Body of pancreas (tissue), 4 donors: ENCODE data around the gene NPIPB4. TPM values are rescaled to one million over a fixed set of nuclear protein-coding genes. Genes with fewer than 3 reads are reported as not detected.
"Not testable (repeated sequence)": the region's sequence is repeated elsewhere in the genome, so short reads cannot be mapped to it uniquely, and the experiment has no call there.

Source experiments
- ATAC-seq: fragments of 150-250 bp; one replicate; pipeline ENCODE4 v1.9.1; 2016
- DNase-seq, 4 donors: peaks; one replicate each; pipeline ENCODE4 v3.0.0-alpha.2; 2019
- H3K27ac ChIP-seq, 4 donors: fragments of 200-600 bp; sonication (generic); 1 replicate in 3 of 4; 2 replicates in 1 of 4; pipeline versions ENCODE4 v1.5.1 to v1.6.1; 2016 to 2019; ENCODE audit warnings: mild to moderate bottlenecking in 1 of 4, mixed read lengths in 1 of 4, moderate library complexity in 1 of 4
- H3K27me3 ChIP-seq, 2 donors: fragments of 200-600 bp; sonication (generic); one replicate each; pipeline ENCODE4 v1.6.0; 2016; ENCODE audit warnings: mild to moderate bottlenecking in 1 of 2
- H3K36me3 ChIP-seq, 2 donors: fragments of 200-600 bp; sonication (generic); replicated peaks in 1 of 2; 2 replicates each; pipeline ENCODE4 v1.5.1; 2016; ENCODE audit warnings: low read depth in 2 of 2; ENCODE audit not compliant: insufficient read depth in 1 of 2
- H3K4me1 ChIP-seq: fragments of 200-600 bp; sonication (generic); one replicate; pipeline ENCODE4 v1.6.0; 2016
- H3K4me3 ChIP-seq, 2 donors: fragments of 200-600 bp; sonication (generic); 1 replicate in 1 of 2; 2 replicates in 1 of 2; pipeline ENCODE4 v1.5.1; 2016 to 2019
- H3K9me3 ChIP-seq, 3 donors: fragments of 200-600 bp; sonication (generic); 1 replicate in 2 of 3; 2 replicates in 1 of 3; pipeline ENCODE4 v1.5.1; 2016
- WGBS, 2 donors: methylation state at CpG; one replicate each; pipeline ENCODE4 v1.1.5; 2017; 5-methylcytosine and 5-hydroxymethylcytosine counted together
- intact Hi-C: fragments of 100-400 bp; cut with DNase I; formaldehyde crosslinking; loops from one replicate; pipeline ENCODE4 v1.15.1; 2023
- total RNA-seq, 2 donors: library from RNA; depleted of rRNA; stranded (reverse); fragments of >200 nt; gene quantifications; one replicate each; pipeline ENCODE4 v1.1.0, GENCODE V29; 2016

The NPIPB4 gene
- 10 to 100 TPM; 22.1 to 25.7 TPM for total RNA-seq

DNA sequence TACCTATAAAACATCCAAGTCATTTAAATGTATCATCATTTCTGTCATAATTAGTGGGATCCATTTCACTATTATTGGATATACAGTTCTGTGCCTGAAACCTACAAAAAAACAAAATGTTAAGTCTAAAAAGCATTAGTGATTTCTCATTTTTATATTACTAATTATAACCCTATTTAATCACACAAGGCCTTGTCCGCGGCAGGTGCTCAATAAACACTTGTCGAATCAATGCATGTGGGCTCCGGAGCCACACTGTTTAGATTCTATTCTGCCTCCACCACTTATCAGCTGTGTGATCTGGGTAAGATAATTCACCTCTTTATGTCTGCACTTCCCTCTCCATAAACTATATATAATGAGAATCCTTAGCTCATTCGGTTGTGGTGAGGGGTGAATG, at the start of gene NPIPB4:
TSS of gene NPIPB4 (minus strand) at position 101 of the 400 bp plus-strand sequence. CDS start 378 bp downstream, outside the sequence.
- intact Hi-C loops, DNase-seq, H3K27ac ChIP-seq, H3K36me3 ChIP-seq, H3K4me3 ChIP-seq, H3K4me1 ChIP-seq, H3K27me3 ChIP-seq, H3K9me3 ChIP-seq, ATAC-seq: not testable (repeated sequence)
- WGBS, 2 donors: no CpG with 5 or more reads among the region's 5 CpGs

DNA sequence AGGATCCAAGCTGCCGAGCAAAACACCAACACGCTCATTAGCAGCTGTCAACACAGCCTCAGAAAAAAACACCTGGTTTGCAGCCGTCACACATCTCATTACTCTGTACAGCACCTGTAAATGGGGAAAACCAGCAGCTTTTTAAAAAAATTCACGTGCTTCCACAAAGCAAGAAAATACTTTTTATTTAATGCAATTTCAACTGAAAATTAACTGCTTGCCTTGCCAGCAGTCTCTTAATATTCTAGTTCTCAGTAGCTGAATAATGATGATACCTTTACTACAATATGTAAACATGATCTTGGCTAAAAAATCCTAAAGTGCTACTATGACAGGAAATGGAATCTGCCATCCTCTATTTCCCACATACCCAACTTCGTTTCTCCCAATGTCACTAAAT, 41.4 kb upstream of the NPIPB4 start:
- H3K4me1 ChIP-seq, H3K27me3 ChIP-seq, DNase-seq, H3K27ac ChIP-seq, H3K36me3 ChIP-seq, intact Hi-C loops, ATAC-seq, H3K4me3 ChIP-seq, H3K9me3 ChIP-seq: not testable (repeated sequence)
- 63 to 80% methylated on average over 5 of the region's 5 CpGs for WGBS, 2 donors

DNA sequence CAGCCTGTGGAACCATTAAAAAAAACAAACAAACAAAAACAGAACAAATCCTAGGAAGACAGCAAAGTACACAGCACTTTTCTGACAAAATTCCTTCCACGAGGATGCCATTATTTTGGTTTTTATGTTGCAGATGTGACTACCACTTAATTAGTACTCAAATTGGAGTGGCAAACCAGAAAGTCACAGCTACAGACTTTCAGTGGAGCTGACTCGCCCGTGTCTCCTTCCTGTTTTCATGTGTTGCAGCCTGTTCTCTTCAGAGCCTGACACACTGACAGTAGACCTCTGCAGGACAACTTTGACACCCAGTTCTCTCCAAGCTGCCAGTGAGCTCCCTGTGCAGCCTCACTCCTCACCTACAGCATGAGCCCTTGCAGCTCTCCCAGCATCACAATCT, 24.4 kb upstream of the NPIPB4 start:
- H3K36me3 ChIP-seq, ATAC-seq, intact Hi-C loops, H3K4me1 ChIP-seq, H3K4me3 ChIP-seq, H3K27ac ChIP-seq, H3K27me3 ChIP-seq, H3K9me3 ChIP-seq: not testable (repeated sequence)
- WGBS, 2 donors: 33 to 43% methylated on average over 1 to 3 of the region's 3 CpGs
- DNase-seq: peak in 1 of 4 donors; percentile 4

DNA sequence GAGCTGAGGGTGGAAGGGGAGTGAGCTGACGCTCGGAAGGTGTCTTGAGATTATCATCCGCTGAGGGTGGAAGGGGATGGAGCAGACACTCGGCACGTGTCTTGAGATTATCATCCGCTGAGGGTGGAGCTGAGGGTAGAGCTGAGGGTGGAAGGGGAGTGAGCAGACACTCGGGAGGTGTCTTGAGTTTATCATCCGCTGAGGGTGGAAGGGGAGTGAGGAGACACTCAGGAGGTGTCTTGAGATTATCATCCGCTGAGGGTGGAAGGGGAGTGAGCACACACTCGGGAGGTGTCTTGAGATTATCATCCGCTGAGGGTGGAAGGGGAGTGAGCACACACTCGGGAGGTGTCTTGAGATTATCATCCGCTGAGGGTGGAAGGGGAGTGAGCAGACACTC, 20.4 kb downstream of the NPIPB4 start:
- H3K27ac ChIP-seq, H3K4me1 ChIP-seq, intact Hi-C loops, ATAC-seq, DNase-seq, H3K27me3 ChIP-seq, H3K36me3 ChIP-seq, H3K4me3 ChIP-seq, H3K9me3 ChIP-seq: not testable (repeated sequence)
- WGBS, 2 donors: 0 to 14% methylated on average over 1 to 6 of the region's 13 CpGs

DNA sequence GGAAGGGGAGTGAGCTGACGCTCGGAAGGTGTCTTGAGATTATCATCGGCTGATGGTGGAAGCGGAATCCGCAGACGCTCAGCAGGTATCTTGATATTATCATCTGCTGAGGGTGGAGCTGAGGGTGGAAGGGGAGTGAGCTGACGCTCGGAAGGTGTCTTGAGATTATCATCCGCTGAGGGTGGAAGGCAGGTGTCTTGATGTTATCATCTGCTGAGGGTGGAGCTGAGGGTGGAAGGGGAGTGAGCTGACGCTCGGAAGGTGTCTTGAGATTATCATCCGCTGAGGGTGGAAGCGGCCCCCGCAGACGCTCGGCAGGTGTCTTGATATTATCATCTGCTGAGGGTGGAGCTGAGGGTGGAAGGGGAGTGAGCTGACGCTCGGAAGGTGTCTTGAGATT, 21.2 kb downstream of the NPIPB4 start:
- ATAC-seq, DNase-seq, H3K27ac ChIP-seq, H3K27me3 ChIP-seq, H3K9me3 ChIP-seq, intact Hi-C loops, H3K4me1 ChIP-seq, H3K36me3 ChIP-seq, H3K4me3 ChIP-seq: not testable (repeated sequence)
- WGBS, 2 donors: 8 to 34% methylated on average over 5 to 11 of the region's 18 CpGs

DNA sequence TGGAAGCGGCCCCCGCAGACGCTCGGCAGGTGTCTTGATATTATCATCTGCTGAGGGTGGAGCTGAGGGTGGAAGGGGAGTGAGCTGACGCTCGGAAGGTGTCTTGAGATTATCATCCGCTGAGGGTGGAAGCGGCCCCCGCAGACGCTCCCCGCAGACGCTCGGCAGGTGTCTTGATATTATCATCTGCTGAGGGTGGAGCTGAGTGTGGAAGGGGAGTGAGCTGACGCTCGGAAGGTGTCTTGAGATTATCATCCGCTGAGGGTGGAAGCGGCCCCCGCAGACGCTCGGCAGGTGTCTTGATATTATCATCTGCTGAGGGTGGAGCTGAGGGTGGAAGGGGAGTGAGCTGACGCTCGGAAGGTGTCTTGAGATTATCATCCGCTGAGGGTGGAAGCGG, 21.8 kb downstream of the NPIPB4 start:
- DNase-seq, H3K27me3 ChIP-seq, intact Hi-C loops, H3K9me3 ChIP-seq, H3K27ac ChIP-seq, ATAC-seq, H3K4me1 ChIP-seq, H3K36me3 ChIP-seq, H3K4me3 ChIP-seq: not testable (repeated sequence)
- WGBS, 2 donors: 15% methylated on average over 8 of the region's 24 CpGs; no CpG with 5 or more reads in 1 of the 2 donors

DNA sequence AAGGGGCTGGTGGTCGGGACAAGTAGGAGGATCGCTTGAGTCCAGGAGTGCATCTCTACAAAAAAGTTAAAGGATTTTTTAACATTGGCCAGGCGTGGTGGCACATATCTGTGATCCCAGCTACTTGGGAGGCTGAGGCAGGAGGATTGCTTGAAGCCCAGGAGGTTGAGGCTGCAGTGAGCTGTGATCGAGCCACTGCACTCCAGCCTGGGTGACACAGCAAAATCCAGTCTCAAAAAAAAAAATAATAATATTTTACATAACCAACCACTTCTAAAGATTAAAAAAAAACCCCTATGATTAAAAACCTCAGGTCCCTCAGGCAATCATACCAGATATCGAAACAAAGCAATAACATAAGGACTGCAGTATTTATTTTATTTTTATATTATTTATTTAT, 23.3 kb downstream of the NPIPB4 start:
- H3K4me1 ChIP-seq, DNase-seq, H3K27ac ChIP-seq, H3K36me3 ChIP-seq, H3K4me3 ChIP-seq, intact Hi-C loops, H3K9me3 ChIP-seq, H3K27me3 ChIP-seq, ATAC-seq: not testable (repeated sequence)
- 67 to 85% methylated on average over 1 to 2 of the region's 5 CpGs for WGBS, 2 donors

DNA sequence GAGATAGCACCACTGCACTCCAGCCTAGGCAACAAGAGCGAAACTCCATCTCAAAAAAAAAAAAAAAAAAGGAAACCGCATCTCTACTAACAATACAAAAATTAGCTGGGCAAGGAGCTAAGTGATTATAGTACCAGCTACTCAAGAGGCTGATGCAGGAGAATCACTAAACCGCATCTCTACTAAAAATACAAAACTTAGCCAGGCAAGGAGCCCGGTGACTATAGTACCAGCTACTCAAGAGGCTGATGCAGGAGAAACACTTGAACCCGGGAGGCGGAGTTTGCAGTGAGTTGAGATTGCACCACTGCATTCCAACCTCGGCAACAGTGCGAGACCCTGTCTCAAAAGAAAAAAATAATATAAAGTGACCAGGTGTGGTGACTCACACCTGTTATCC, 27.6 kb downstream of the NPIPB4 start:
- H3K4me3 ChIP-seq, intact Hi-C loops, ATAC-seq, DNase-seq, H3K27ac ChIP-seq, H3K36me3 ChIP-seq, H3K27me3 ChIP-seq, H3K9me3 ChIP-seq, H3K4me1 ChIP-seq: not testable (repeated sequence)
- 58 to 66% methylated on average over 7 to 8 of the region's 8 CpGs for WGBS, 2 donors

DNA sequence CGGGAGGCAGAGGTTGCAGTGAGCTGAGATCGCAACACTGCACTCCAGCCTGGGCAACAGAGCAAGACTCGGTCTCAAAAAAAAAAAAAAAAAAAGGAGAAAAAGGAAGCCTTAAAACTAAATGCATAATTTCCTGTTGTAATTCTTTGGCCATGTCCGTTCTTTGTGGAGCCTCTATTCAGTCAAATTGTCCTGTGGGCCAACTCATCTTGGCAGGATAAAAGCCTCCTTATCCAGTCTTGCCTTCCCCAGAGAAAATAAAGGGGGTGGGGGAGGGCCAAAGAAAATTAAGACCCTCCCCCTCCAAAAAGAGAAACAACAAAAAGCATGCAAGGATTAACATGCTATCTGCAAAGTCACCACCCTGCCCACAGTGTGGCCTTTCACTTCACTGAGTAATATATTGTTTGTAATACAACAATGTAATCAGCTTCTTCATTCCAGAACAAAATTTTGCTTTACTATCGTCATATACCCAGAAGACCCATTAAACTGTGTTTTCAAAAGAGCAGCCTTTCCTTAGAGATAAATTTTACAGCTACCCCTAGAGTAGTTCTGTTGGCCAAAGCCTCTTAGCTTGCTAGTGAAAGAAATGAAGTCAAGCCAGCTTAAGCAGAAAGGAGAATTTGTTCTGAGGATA, 31.4 kb downstream of the NPIPB4 start:
- ATAC-seq, H3K9me3 ChIP-seq, H3K4me3 ChIP-seq, H3K27ac ChIP-seq, H3K4me1 ChIP-seq, DNase-seq, intact Hi-C loops, H3K27me3 ChIP-seq, H3K36me3 ChIP-seq: not testable (repeated sequence)
- 57 to 63% methylated on average over 4 to 5 of the region's 5 CpGs for WGBS, 2 donors

DNA sequence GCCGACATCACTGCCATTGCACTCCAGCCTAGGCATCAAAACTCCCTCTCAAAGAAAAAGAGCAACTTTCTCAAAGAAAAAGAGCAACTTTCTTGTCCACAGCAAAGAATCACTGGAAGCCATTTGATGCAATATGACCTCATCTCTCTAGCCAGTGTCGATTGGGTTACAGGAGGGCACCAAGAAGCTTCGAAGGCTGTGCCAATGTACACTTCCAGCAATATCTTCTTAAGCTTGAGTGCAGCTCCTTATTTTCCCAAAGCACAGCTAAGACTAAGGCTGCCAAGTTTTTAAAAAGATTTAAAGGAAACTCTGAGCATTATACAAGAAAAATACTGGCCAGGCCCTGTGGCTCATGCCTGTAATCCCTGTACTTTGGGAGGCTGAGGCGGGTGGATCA, 32.0 kb downstream of the NPIPB4 start:
- DNase-seq, H3K4me1 ChIP-seq, intact Hi-C loops, H3K9me3 ChIP-seq, H3K36me3 ChIP-seq, H3K27ac ChIP-seq, ATAC-seq, H3K4me3 ChIP-seq, H3K27me3 ChIP-seq: not testable (repeated sequence)
- 61 to 65% methylated on average over 4 of the region's 4 CpGs for WGBS, 2 donors

DNA sequence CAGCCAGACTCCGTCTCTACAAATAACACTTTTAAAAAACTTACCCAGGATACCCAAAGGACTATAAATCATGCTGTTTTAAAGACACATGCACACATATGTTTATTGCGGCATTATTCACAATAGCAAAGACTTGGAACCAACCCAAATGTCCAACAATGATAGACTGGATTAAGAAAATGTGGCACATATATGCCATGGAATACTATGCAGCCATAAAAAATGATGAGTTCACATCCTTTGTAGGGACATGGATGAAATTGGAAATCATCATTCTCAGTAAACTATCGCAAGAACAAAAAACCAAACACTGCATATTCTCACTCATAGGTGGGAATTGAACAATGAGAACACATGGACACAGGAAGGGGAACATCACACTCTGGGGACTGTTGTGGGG, 34.3 kb downstream of the NPIPB4 start:
- H3K4me1 ChIP-seq, H3K27me3 ChIP-seq, H3K36me3 ChIP-seq, ATAC-seq, H3K4me3 ChIP-seq, H3K9me3 ChIP-seq, H3K27ac ChIP-seq, DNase-seq, intact Hi-C loops: not testable (repeated sequence)
- WGBS, 2 donors: 88% methylated on average over 1 to 2 of the region's 3 CpGs

DNA sequence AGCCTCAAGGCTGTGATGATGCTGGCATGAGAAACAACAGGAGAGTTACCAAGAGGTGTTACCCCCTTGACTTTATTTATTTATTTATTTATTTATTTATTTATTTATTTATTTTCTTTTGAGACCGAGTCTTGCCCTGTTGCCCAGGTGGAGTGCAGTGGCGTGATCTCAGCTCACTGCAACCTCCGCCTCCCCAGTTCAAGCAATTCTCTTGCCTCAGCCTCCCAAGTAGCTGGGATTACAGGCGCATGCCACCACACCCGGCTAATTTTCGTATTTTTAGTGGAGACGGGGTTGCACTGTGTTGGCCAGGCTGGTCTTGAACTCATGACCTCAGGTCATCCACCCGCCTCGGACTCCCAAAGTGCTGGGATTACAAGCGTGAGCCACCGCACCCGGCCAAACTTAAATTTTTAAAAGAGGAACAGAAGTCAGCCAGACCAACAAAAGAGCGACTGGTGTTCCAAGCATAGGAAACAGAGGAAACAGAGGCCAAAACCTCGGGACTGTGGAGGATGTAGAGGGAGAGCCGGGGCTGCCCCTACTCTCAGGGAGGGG, 36.6 kb downstream of the NPIPB4 start:
- WGBS, 2 donors: 74 to 92% methylated on average over 15 of the region's 15 CpGs
- DNase-seq, H3K36me3 ChIP-seq, intact Hi-C loops, H3K4me3 ChIP-seq, ATAC-seq, H3K4me1 ChIP-seq, H3K9me3 ChIP-seq, H3K27me3 ChIP-seq: not testable (repeated sequence)
- H3K27ac ChIP-seq: peak overlapping the region in 2 of 4 donors; percentile 56 to 66
